Kidney (tissue), 14 donors: ENCODE data around the gene DPP10. TPM values are rescaled to one million over a fixed set of nuclear protein-coding genes. Genes with fewer than 3 reads are reported as not detected.

Experiments used
- DNase-seq, 5 donors: peaks; one replicate each; pipeline ENCODE4 v3.0.0-alpha.2; 2013 to 2020
- FAIRE-seq: peaks from 2 replicates; lab custom pipeline; 2012; peaks lifted over from hg19 to GRCh38; lab: Jason Lieb, UNC
- H3K27ac ChIP-seq, 2 donors: one replicate each; pipeline ENCODE4 v1.7.0; 2013; ENCODE audit warnings: low read depth in 2 of 2, low read length in 2 of 2, inconsistent platforms in 1 of 2
- H3K27me3 ChIP-seq: one replicate; pipeline ENCODE4 v1.7.1; 2013; ENCODE audit warnings: low read length, inconsistent platforms; ENCODE audit not compliant: control insufficient read depth, insufficient read depth
- H3K36me3 ChIP-seq, 3 donors: one replicate each; pipeline versions ENCODE4 v1.7.0 to v1.7.1; 2013; ENCODE audit warnings: low read length in 3 of 3, control low read depth in 1 of 3, inconsistent platforms in 1 of 3; ENCODE audit not compliant: insufficient read depth in 3 of 3, control insufficient read depth in 2 of 3
- H3K4me1 ChIP-seq, 3 donors: one replicate each; pipeline versions ENCODE4 v1.7.0 to v1.7.1; 2013; ENCODE audit warnings: low read length in 3 of 3, inconsistent platforms in 1 of 3, low read depth in 1 of 3; ENCODE audit not compliant: control insufficient read depth in 2 of 3, insufficient read depth in 2 of 3
- H3K4me3 ChIP-seq, 3 donors: one replicate each; pipeline versions ENCODE4 v1.7.0 to v1.8.1; 2013; ENCODE audit warnings: low read length in 3 of 3, control low read depth in 1 of 3, inconsistent platforms in 1 of 3
- H3K9ac ChIP-seq, 3 donors: one replicate each; pipeline versions ENCODE4 v1.7.0 to v1.7.1; 2013; ENCODE audit warnings: low read length in 3 of 3, control low read depth in 1 of 3, inconsistent platforms in 1 of 3
- H3K9me3 ChIP-seq, 3 donors: one replicate each; pipeline versions ENCODE4 v1.7.0 to v1.7.1; 2013; ENCODE audit warnings: low read length in 3 of 3, control low read depth in 1 of 3, inconsistent platforms in 1 of 3; ENCODE audit not compliant: control insufficient read depth in 2 of 3, insufficient read depth in 1 of 3
- CTCF ChIP-seq: IDR thresholded peaks from 3 replicates; pipeline ENCODE4 v1.5.1; 2012; ENCODE audit warnings: mild to moderate bottlenecking, moderate library complexity, borderline replicate concordance; ENCODE audit not compliant: insufficient read depth; ENCODE audit errors: extremely low read depth
- intact Hi-C: fragments of 100-400 bp; cut with DNase I; formaldehyde crosslinking; loops from one replicate; pipeline ENCODE4 v1.11.1; 2022
- polyA plus RNA-seq: library from polyadenylated mRNA; stranded (reverse); fragments of 350-450 nt; fragmentation: Illumina TruSeq; extraction: RNeasy Lipid Tissue Mini Kit (QIAGEN cat#74804); gene quantifications from one replicate; pipeline ENCODE4 v1.2.3, GENCODE V29; 2014; ENCODE audit warnings: low read depth, low replicate concordance; ENCODE audit not compliant: insufficient read depth
- total RNA-seq: library from RNA; stranded (reverse); fragmentation: NEBNext Ultra II Directional; extraction: Animal tissue kit (Norgen Biotek cat#: 25700); gene quantifications from one replicate; pipeline ENCODE4 v1.2.1, GENCODE V29; 2021
- donor health status: control.
- donor health status: control.
- donor health status: control.
- donor health status: control.
- donor health status: control.
- donor health status: DM: yes; HTN: yes; CAD: no.
- donor health status: Normal renal cell carcinoma (clear cell type).

The DPP10 gene
- total and polyA plus RNA-seq, 2 donors from 2014 or later = 0.67 TPM; not detected in 1

DNA sequence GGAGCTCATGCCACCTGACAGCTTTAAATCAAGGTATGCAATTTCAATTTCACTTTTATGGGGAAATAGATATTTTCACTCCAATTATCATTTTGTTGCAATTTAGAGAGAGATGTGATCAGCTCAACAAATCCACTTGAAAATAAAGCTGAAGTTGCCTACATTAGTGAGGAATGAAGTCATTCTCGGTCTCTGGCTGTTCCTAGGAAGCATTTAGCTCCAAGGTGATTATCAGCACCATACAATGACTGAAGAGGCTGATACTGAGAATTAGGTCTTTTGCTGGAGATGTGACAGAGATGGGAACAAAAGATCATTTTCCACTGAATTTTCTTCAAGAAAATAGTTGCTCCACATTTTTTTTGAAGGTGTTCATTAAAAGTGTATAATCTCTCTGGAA lies 1303.7 kb downstream of the DPP10 start:
- no peak overlapping the region for H3K27ac ChIP-seq
- no peak for DNase-seq
- no peaks in the 10 kb centered on the region for H3K36me3 ChIP-seq
- FAIRE-seq = no peak
- H3K9ac ChIP-seq = no peak overlapping the region
- H3K9me3 ChIP-seq = no peaks in the 10 kb centered on the region
- H3K4me3 ChIP-seq = no peak overlapping the region
- TF ChIP-seq CTCF = no peak
- H3K4me1 ChIP-seq = no peaks in the 10 kb centered on the region
- intact Hi-C loops = no loop called here
- H3K27me3 ChIP-seq = no peaks in the 10 kb centered on the region

- no peak for TF ChIP-seq CTCF
Observed at GRCh38 chr2:115757286-115757685, 1314.8 kb downstream of the DPP10 start.

DNA sequence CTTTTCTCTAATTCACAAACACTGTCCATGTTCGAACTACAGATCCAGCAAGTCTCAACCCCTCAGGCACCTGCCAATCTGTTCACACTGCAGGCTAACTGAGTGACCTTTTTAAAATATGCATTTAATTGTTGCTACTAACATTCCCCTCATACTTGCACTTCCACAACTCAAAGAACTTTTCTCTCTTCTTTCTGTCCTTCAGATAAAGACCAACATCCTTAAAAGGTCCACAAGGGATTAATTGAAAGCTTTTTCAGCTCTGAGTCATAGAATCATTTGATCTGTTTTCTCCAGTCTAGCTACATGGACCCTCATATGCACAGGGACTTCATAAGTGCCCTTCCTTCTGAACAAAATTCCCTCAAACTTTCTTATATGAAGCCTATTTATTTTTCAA lies 1321.2 kb downstream of the DPP10 start:
- Histone ChIP-seq H3K4me3 (no peak overlapping the region), H3K9me3 (no peaks in the 10 kb centered on the region), H3K27me3 (no peaks in the 10 kb centered on the region), H3K27ac (no peak overlapping the region), H3K36me3 (no peaks in the 10 kb centered on the region), H3K9ac (no peak overlapping the region), H3K4me1 (no peaks in the 10 kb centered on the region)
- no peak for TF ChIP-seq CTCF
- DNase-seq (no peak), FAIRE-seq (no peak)
- intact Hi-C loops = no loop called here

More at GRCh38 chr2:115757286-115757685, 1314.8 kb downstream of the DPP10 start:
- Histone ChIP-seq H3K4me3 (no peak overlapping the region), H3K4me1 (no peaks in the 10 kb centered on the region), H3K9ac (no peak overlapping the region), H3K36me3 (no peaks in the 10 kb centered on the region), H3K27me3 (no peaks in the 10 kb centered on the region), H3K9me3 (no peaks in the 10 kb centered on the region), H3K27ac (no peak overlapping the region)
- intact Hi-C loops = no loop called here
- FAIRE-seq = no peak
- no peak for DNase-seq

DNA sequence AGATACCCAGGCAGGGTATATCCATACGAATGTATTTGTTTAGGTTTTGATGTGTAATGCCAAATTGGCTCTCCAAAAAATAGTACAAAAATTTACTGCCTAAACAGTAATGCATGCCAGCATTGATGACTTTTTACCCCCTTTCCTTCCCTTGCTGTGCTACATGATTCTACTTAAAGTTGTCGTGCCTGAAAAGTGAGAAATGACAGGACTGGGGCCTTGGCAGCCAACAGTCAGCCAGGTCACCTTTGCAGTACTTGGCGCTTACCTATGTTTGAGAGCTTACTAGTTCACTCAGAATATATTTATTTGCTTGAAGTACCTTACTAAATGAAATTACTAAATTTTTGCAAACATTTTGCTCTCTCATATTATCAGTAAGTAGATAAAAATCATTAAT lies 1329.1 kb downstream of the DPP10 start:
- H3K27ac ChIP-seq = no peak overlapping the region
- no peak for FAIRE-seq
- intact Hi-C loops = no loop called here
- no peak overlapping the region for H3K4me3 ChIP-seq
- H3K9ac ChIP-seq = no peak overlapping the region
- no peaks in the 10 kb centered on the region for H3K27me3 ChIP-seq
- H3K36me3 ChIP-seq = no peaks in the 10 kb centered on the region
- TF ChIP-seq CTCF = no peak
- no peaks in the 10 kb centered on the region for H3K9me3 ChIP-seq
- no peaks in the 10 kb centered on the region for H3K4me1 ChIP-seq
- DNase-seq = no peak
